IPS-20b (cell line): ENCODE results near the gene CYB5R3.

ENCODE experiments used
- H3K27ac ChIP-seq: one replicate; pipeline ENCODE4 v1.5.1; 2013; ENCODE audit warnings: low read length
- H3K27me3 ChIP-seq: 2 replicates; pipeline ENCODE4 v1.6.1; 2013; ENCODE audit warnings: mild to moderate bottlenecking, low read length, inconsistent platforms; ENCODE audit not compliant: insufficient read depth
- H3K36me3 ChIP-seq: 2 replicates; pipeline ENCODE4 v1.6.1; 2013; ENCODE audit warnings: low read depth, mild to moderate bottlenecking, inconsistent platforms, low read length, moderate library complexity; ENCODE audit not compliant: insufficient read depth
- H3K4me1 ChIP-seq: 2 replicates; pipeline ENCODE4 v1.6.1; 2013; ENCODE audit warnings: mild to moderate bottlenecking, control low read depth, inconsistent platforms, low read length, moderate library complexity; ENCODE audit not compliant: insufficient read depth
- H3K4me3 ChIP-seq: 2 replicates; pipeline ENCODE4 v1.5.1; 2013; ENCODE audit warnings: mild to moderate bottlenecking, low read length, inconsistent platforms
- H3K9ac ChIP-seq: 2 replicates; pipeline ENCODE4 v1.6.1; 2013; ENCODE audit warnings: low read depth, mild to moderate bottlenecking, inconsistent platforms, low read length, moderate library complexity
- H3K9me3 ChIP-seq: 2 replicates; pipeline ENCODE4 v1.6.1; 2013; ENCODE audit warnings: mild to moderate bottlenecking, low read depth, low read length, inconsistent platforms; ENCODE audit not compliant: insufficient read depth

The CYB5R3 gene

DNA sequence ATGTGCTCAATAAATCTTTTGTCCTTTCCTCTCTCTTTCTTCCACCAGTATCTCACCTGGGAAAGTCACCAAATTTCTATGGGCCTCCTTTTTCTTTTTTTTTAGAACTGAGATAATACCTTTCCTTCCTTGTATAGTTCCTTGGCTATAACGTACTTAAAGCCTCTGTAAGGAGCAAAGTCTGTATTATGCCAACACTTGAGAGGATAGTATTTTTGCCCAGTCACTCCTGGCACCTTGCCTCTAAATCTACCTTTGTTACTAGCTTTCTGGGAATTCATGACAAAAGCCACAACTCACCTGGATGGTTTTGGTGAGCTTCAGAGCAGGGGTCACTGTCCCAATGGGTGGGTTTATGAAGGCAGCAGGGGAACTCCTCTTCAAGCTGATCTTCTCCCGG lies 46.7 kb downstream of the CYB5R3 start:
- H3K27ac ChIP-seq: no peak overlapping the region
- H3K27me3 ChIP-seq: no peaks in the 10 kb centered on the region
- no peak overlapping the region for H3K4me3 ChIP-seq
- no peaks in the 10 kb centered on the region for H3K9me3 ChIP-seq
- H3K36me3 ChIP-seq: peaks cover 78% of the 10 kb centered on the region
- H3K9ac ChIP-seq: no peak overlapping the region
- H3K4me1 ChIP-seq: no peaks in the 10 kb centered on the region

DNA sequence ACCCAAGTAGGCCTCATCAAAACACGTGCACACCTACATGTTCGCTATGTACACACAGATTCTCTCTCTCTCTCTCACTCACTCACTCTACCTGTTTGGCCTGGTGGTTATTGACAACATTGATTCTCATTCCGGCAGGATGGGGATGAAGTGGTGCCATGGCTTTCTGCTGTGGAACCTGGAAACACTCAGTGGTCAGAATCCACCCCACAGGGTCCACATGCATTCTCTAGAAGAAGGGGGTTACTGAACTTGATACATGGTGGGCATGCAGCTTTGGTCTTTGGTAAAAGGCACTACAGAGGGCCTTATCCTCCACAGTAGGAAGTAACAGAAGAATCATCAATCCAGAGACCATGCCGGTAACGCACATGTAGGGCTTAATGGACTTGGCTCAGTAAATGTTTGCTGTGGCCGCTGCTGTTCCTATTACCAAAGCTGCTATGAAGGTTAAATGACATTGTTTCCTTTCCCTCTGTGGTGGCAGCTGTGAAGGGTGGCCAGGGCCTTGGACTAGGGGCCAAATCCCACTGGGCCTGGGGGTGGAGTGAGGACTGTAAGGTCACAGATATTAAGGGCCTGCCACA lies 47.2 kb downstream of the CYB5R3 start:
- no peaks in the 10 kb centered on the region for H3K27me3 ChIP-seq
- H3K4me1 ChIP-seq: no peaks in the 10 kb centered on the region
- no peak overlapping the region for H3K27ac ChIP-seq
- H3K36me3 ChIP-seq: peaks cover 83% of the 10 kb centered on the region
- no peak overlapping the region for H3K9ac ChIP-seq
- H3K9me3 ChIP-seq: no peaks in the 10 kb centered on the region
- H3K4me3 ChIP-seq: no peak overlapping the region

DNA sequence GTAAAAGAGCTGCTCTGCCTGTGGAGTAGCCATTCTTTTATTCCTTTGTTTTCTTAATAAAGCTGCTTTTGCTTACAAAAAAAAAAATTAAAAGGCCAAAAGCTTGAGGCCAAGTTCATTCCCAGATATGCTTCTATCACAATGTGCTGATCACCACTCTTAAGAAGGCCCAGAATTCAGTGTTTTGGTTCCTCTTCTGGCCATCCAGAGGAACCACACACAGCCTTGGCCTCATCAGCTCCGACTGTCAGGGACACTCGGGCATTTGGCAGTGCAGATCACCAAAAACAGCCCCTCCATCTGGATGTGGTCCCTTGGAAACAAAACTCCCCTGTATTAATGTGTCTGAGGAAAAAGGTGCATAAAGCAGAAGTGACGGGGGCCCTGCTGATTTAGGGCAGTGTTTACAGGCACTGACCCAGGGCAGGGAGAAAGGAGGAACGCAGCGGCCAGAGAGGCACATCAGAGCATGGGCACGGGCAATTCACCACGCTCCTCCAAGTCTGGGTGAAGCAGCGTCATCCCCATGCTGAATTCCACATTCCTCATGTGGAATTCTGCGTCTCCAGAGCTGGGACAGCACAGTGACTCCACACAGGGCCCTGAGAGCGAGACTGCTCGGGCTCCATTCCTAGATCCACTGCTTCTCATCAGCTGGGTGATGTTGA lies 52.2 kb downstream of the CYB5R3 start:
- Histone ChIP-seq H3K4me1 (no peaks in the 10 kb centered on the region), H3K4me3 (no peak overlapping the region), H3K27me3 (no peaks in the 10 kb centered on the region), H3K9ac (no peak overlapping the region), H3K27ac (no peak overlapping the region), H3K36me3 (peaks cover 97% of the 10 kb centered on the region), H3K9me3 (no peaks in the 10 kb centered on the region)

DNA sequence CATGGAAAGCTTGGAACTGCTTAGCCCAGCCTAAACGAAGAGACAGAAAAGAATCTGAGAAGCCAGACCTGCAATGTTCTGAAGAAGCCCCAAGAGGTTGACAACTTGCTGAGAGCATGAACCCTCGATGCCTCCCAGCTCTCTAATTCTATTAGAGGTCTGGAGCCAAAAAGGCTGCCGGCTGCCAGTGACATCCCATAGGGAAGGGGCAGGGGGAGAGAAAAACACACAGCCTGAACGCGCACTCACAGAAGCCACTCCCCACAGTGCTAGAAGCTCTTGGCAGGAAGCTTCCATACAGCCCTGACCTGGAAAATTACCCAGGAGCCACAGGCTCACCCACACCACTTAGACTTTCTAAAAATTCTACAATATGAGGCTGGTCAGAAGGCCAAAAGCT lies 52.9 kb downstream of the CYB5R3 start:
- H3K4me3 ChIP-seq: no peak overlapping the region

DNA sequence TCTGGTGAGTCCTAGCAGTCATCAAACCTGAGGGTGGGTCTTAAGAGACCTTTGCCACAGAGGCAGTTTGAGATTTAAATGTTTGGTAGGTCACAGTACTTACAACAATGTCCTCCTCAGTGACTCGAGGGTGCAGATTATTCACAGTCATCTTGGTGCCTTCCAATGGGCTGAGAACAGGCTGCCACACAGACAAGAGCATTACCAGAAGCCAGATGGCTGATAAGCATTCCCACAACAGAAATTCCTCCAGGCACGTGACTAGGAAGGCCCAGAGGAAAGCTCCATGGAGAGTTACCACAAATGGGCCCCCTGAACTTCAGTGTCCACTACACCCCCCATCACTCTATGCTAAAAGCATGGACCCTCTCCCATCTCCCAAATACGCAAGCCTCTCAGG lies 53.8 kb downstream of the CYB5R3 start:
- Histone ChIP-seq H3K27me3 (no peaks in the 10 kb centered on the region), H3K9me3 (no peaks in the 10 kb centered on the region), H3K27ac (no peak overlapping the region), H3K4me3 (no peak overlapping the region), H3K9ac (no peak overlapping the region), H3K4me1 (no peaks in the 10 kb centered on the region), H3K36me3 (peaks cover 95% of the 10 kb centered on the region)

More for the DNA sequence above, 52.9 kb downstream of the CYB5R3 start:
- Histone ChIP-seq H3K27ac (no peak overlapping the region), H3K27me3 (no peaks in the 10 kb centered on the region), H3K9ac (no peak overlapping the region), H3K4me1 (no peaks in the 10 kb centered on the region), H3K9me3 (no peaks in the 10 kb centered on the region), H3K36me3 (peaks cover 97% of the 10 kb centered on the region)

DNA sequence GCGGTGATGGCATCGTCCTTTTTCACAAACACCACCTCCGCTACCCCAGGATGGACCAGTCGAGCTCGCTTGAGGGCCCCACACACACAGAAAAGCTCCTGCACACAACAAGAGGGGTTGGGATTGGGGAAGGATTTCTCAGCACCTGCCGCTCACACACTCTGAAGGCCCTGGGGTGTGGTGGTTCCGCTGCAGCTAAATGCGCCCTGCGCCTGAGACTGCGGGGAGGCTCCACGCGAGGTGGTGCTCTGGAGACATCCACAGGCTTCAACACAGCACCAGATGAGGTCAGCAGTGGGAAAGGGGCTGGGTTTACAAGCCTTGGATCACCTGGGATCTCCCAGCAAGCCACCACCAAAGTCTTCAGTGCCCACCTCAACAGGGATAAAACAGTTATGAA lies 57.2 kb downstream of the CYB5R3 start:
- peaks cover 95% of the 10 kb centered on the region for H3K36me3 ChIP-seq
- no peak overlapping the region for H3K27ac ChIP-seq
- H3K4me1 ChIP-seq: no peaks in the 10 kb centered on the region
- no peak overlapping the region for H3K9ac ChIP-seq
- no peak overlapping the region for H3K4me3 ChIP-seq
- no peaks in the 10 kb centered on the region for H3K27me3 ChIP-seq
- H3K9me3 ChIP-seq: no peaks in the 10 kb centered on the region

DNA sequence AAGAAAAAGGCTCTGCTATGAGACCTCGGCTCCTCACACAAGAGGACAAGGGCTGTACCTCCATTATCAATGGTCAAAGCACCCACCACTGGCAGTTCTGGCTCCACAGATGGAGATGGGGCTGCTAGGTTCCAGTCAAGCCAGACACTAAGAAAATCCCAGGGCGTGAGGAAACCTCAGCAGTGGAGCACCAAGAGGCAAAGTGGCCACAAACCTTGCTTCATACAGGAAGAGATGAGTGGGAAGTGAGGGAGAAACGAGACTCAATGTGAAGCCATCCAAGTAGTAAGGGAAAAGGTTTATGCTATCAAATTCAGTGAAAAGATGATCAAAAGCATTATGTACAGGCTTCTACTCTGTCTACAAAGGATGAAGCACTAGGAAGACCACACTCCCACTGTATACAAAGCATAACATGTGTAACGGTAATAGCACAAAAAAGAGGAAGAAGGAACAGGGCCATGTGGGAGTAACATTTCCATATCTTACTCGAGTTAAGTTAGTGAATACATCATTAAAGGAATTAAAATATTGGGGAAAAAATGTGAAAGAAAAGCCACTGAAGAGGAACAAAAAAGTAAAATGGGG lies 61.5 kb downstream of the CYB5R3 start:
- Histone ChIP-seq H3K27ac (no peak overlapping the region), H3K36me3 (peaks cover 94% of the 10 kb centered on the region), H3K4me3 (no peak overlapping the region), H3K4me1 (no peaks in the 10 kb centered on the region), H3K9me3 (no peaks in the 10 kb centered on the region), H3K9ac (no peak overlapping the region), H3K27me3 (no peaks in the 10 kb centered on the region)

DNA sequence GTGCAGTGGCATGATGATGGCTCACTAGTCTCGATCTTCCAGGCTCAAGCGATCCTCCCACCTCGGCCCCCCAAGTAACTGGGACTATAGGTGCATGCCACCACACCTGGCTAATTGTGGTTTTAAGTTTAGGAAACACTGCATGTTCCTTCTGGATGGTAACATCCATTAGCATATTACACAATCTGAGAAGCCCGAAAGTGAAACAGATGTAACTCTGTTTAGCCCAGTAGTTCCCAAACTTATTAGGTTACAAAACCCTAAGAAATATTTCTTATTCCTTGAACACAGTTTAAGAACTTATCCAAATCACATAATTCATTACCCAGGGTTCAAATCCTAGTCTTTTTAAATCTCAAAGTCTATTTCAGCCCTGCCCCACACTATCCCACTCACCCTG lies 62.8 kb downstream of the CYB5R3 start:
- Histone ChIP-seq H3K9me3 (no peaks in the 10 kb centered on the region), H3K4me1 (no peaks in the 10 kb centered on the region), H3K36me3 (peaks cover 81% of the 10 kb centered on the region), H3K27ac (no peak overlapping the region), H3K27me3 (no peaks in the 10 kb centered on the region), H3K9ac (no peak overlapping the region), H3K4me3 (no peak overlapping the region)

DNA sequence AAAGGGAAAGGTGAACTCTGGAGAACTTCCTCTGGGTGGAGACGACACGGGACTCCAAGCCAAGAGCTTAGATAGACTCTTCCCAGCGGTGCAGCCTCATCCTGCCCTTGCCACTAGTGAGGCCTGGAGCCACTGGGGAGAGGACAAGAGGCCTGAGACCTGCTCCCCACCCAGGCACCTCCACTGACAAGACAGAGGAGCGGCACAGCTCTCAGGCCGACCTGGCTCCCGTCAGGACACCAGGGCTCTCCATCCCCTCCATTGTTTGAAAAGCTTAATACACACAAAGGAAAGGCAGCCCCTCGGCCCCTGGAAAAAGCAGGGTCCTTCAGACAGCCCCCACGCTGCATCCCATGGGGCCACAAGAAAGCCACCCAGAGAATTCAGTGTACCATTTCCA lies 64.1 kb downstream of the CYB5R3 start:
- Histone ChIP-seq H3K36me3 (peaks cover 70% of the 10 kb centered on the region), H3K4me3 (no peak overlapping the region)

DNA sequence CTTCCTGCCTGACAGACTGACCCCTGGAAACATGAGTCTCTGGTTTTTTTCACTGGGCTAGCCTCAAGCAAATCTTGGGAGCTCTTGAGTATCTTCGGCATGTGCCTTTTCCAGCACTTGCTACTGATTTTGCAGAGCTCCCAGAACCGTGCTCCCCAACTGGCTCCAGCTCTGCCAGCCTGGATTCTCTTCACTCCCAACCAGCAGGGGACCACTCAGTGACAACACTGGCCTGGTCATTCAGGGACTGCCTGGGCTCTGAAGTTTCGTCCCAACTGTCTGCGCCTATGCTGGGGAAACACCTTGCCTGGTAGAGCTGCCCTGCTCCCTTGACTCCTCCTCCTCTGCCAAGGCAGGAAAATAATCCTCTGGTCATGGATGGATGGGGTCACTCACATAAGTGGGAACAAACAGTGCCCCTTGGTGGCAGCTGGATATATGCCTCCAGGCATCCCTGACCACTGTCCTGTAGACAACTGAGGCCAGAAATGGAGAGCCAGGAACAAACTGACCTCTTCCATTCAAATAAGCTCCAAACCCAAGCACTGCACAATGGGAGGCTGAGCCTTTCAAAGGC lies 64.7 kb downstream of the CYB5R3 start:
- Histone ChIP-seq H3K4me3 (no peak overlapping the region), H3K36me3 (peaks cover 70% of the 10 kb centered on the region)

More for the DNA sequence above, 64.1 kb downstream of the CYB5R3 start:
- H3K27me3 ChIP-seq: no peaks in the 10 kb centered on the region
- H3K9me3 ChIP-seq: no peaks in the 10 kb centered on the region
- no peak overlapping the region for H3K27ac ChIP-seq
- no peak overlapping the region for H3K9ac ChIP-seq
- H3K4me1 ChIP-seq: no peaks in the 10 kb centered on the region

DNA sequence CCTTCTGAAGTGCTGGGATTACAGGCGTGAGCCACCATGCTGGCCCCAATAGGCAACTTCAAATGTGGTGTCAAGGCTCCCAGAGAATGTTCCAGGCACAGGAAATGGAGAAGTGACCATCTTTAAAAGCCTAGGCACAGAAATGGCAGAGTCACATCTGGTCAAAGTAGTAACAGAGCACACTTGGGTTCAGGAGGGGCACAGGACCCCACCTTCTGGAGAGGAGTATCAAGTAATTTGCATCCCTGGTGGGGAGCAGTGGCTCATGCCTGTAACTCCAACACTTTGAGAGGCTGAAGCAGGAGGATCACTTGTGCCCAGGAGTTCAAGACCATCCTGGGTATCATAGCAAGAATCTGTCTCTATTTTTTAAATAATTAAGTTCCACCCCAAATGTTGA lies 66.2 kb downstream of the CYB5R3 start:
- no peaks in the 10 kb centered on the region for H3K9me3 ChIP-seq
- no peak overlapping the region for H3K27ac ChIP-seq
- H3K9ac ChIP-seq: no peak overlapping the region

More for the DNA sequence above, 64.7 kb downstream of the CYB5R3 start:
- no peak overlapping the region for H3K27ac ChIP-seq
- no peaks in the 10 kb centered on the region for H3K9me3 ChIP-seq
- no peaks in the 10 kb centered on the region for H3K4me1 ChIP-seq
- no peak overlapping the region for H3K9ac ChIP-seq
- H3K27me3 ChIP-seq: no peaks in the 10 kb centered on the region

More for the DNA sequence above, 66.2 kb downstream of the CYB5R3 start:
- Histone ChIP-seq H3K4me1 (no peaks in the 10 kb centered on the region), H3K27me3 (no peaks in the 10 kb centered on the region), H3K4me3 (no peak overlapping the region), H3K36me3 (peaks cover 73% of the 10 kb centered on the region)
